Uterus (tissue), 2 donors: ENCODE measurements around the gene RAVER2.

Source experiments
- CTCF ChIP-seq, 4 experiments: fragments of 200-600 bp in 2 of 4; fragments of 450-650 bp in 2 of 4; sonication (generic) in 2 of 4; IDR thresholded peaks; one replicate each; pipeline ENCODE4 v1.5.1; 2016 to 2019; ENCODE audit warnings: antibody characterized with exemption in 4 of 4, mild to moderate bottlenecking in 2 of 4, moderate library complexity in 1 of 4
- POLR2A ChIP-seq, 2 donors: fragments of 450-650 bp; IDR thresholded peaks; one replicate each; pipeline ENCODE4 v1.6.1; 2016; ENCODE audit warnings: antibody characterized with exemption in 2 of 2, mild to moderate bottlenecking in 1 of 2, moderate library complexity in 1 of 2

- TF ChIP-seq CTCF (IDR thresholded peaks at IDR 0.05), result no peak
- TF ChIP-seq POLR2A (IDR thresholded peaks at IDR 0.05), result no peak
These were observed 15.1 kb downstream of the RAVER2 start for GRCh38 chr1:64759968-64760367.
